SK-N-SH (cell line): ENCODE results near the gene PODNL1. TPM values are rescaled to one million over a fixed set of nuclear protein-coding genes. Genes with fewer than 3 reads are reported as not detected.

Experiments
- CTCF ChIA-PET: fragments of 300-600, 350-600 bp; formaldehyde crosslinking; extraction: SDS; loops from one replicate; lab custom pipeline; 2021; lab: Yijun Ruan, JAX
- POLR2A ChIA-PET: fragments of 350-600 bp; sonication (Branson Sonifier 250); formaldehyde crosslinking; extraction: SDS; loops from one replicate; lab custom pipeline; 2020; ENCODE audit warnings: antibody characterized with exemption, inconsistent platforms; lab: Yijun Ruan, JAX
- DNase-seq: peaks from one replicate; pipeline ENCODE4 v3.0.0; 2012
- H2AFZ ChIP-seq: fragments of 200-600 bp; sonication (generic); 2 replicates; pipeline ENCODE4 v1.8.1; 2016; ENCODE audit warnings: antibody characterized with exemption, mild to moderate bottlenecking, low read depth
- H3F3A ChIP-seq: fragments of 200-600 bp; sonication (generic); replicated peaks from 2 replicates; pipeline ENCODE3; 2016; ENCODE audit warnings: antibody characterized with exemption, mild to moderate bottlenecking; ENCODE audit not compliant: insufficient read depth
- H3K27ac ChIP-seq, 2 experiments: fragments of 200-500 bp in 1 of 2; fragments of 200-600 bp in 1 of 2; sonication (Bioruptor generic) in 1 of 2; sonication (generic), shearing (Covaris generic) in 1 of 2; 2 replicates each; pipeline versions ENCODE4 v1.5.1 to v1.6.1; 2014 to 2016; ENCODE audit warnings: low read depth in 2 of 2, inconsistent platforms in 1 of 2, low read length in 1 of 2, mild to moderate bottlenecking in 1 of 2, mixed read lengths in 1 of 2
- H3K27me3 ChIP-seq: fragments of 200-600 bp; sonication (generic), shearing (Covaris generic); 2 replicates; pipeline ENCODE4 v1.6.1; 2016; ENCODE audit warnings: mixed run types; ENCODE audit not compliant: insufficient read depth
- H3K36me3 ChIP-seq, 2 experiments: fragments of 200-500 bp in 1 of 2; fragments of 200-600 bp in 1 of 2; sonication (Bioruptor generic) in 1 of 2; sonication (generic) in 1 of 2; replicated peaks in 1 of 2; 2 replicates each; pipeline versions ENCODE3 to v1.5.1; 2014 to 2016; ENCODE audit warnings: low read length in 1 of 2, mild to moderate bottlenecking in 1 of 2; ENCODE audit not compliant: insufficient read depth in 2 of 2, control insufficient read depth in 1 of 2
- H3K4me1 ChIP-seq, 2 experiments: fragments of 200-500 bp in 1 of 2; fragments of 200-600 bp in 1 of 2; sonication (Bioruptor generic) in 1 of 2; sonication (generic), shearing (Covaris generic) in 1 of 2; 2 replicates each; pipeline versions ENCODE4 v1.5.1 to v1.6.1; 2014 to 2016; ENCODE audit warnings: low read depth in 1 of 2, low read length in 1 of 2, mixed run types in 1 of 2; ENCODE audit not compliant: insufficient read depth in 2 of 2, control insufficient read depth in 1 of 2
- H3K4me2 ChIP-seq: fragments of 200-600 bp; sonication (generic), shearing (Covaris generic); 2 replicates; pipeline ENCODE4 v1.6.1; 2017; ENCODE audit warnings: mixed run types
- H3K4me3 ChIP-seq, 2 experiments: fragments of 200-500 bp in 1 of 2; fragments of 200-600 bp in 1 of 2; sonication (Bioruptor generic) in 1 of 2; sonication (generic), shearing (Covaris generic) in 1 of 2; 2 replicates each; pipeline versions ENCODE4 v1.5.1 to v1.8.1; 2014 to 2016; ENCODE audit warnings: low read depth in 2 of 2, inconsistent platforms in 1 of 2, low read length in 1 of 2, mild to moderate bottlenecking in 1 of 2, mixed read lengths in 1 of 2, moderate library complexity in 1 of 2
- H3K79me2 ChIP-seq: fragments of 200-600 bp; sonication (generic); 2 replicates; pipeline ENCODE4 v1.8.1; 2017; ENCODE audit warnings: mild to moderate bottlenecking; ENCODE audit not compliant: insufficient read depth
- H3K9ac ChIP-seq: fragments of 200-600 bp; sonication (generic); 2 replicates; pipeline ENCODE4 v1.6.1; 2017; ENCODE audit warnings: mixed run types
- H3K9me2 ChIP-seq: fragments of 200-600 bp; sonication (generic); 2 replicates; pipeline ENCODE4 v1.6.1; 2017; ENCODE audit warnings: mixed run types
- H3K9me3 ChIP-seq: fragments of 200-600 bp; sonication (generic); 2 replicates; pipeline ENCODE4 v1.6.1; 2017; ENCODE audit warnings: mixed run types, mild to moderate bottlenecking, moderate library complexity
- H4K20me1 ChIP-seq: fragments of 200-600 bp; sonication (generic); 2 replicates; pipeline ENCODE4 v1.6.1; 2017; ENCODE audit warnings: mild to moderate bottlenecking, mixed run types; ENCODE audit not compliant: insufficient read depth
- EP300 ChIP-seq, 2 experiments: IDR thresholded peaks; 2 replicates each; pipeline versions ENCODE4 v1.4.0 to v1.6.1; 2012; ENCODE audit warnings: borderline replicate concordance in 1 of 2, low read depth in 1 of 2, low read length in 1 of 2
- FOXJ3 ChIP-seq: sonication (generic); formaldehyde crosslinking; IDR thresholded peaks from 2 replicates; pipeline ENCODE4 v1.5.1; 2020; ENCODE audit warnings: mild to moderate bottlenecking, missing genetic modification reagents
- FOXM1 ChIP-seq: IDR thresholded peaks from 2 replicates; pipeline ENCODE4 v1.4.0; 2012; ENCODE audit warnings: low read depth, mild to moderate bottlenecking
- GABPA ChIP-seq: IDR thresholded peaks from 2 replicates; pipeline ENCODE4 v1.4.0; 2012; ENCODE audit warnings: low read depth, mild to moderate bottlenecking
- MXI1 ChIP-seq: IDR thresholded peaks from 2 replicates; pipeline ENCODE4 v1.6.1; 2012; ENCODE audit warnings: mild to moderate bottlenecking, low read depth, low read length, improper control_type of control experiment
- NRF1 ChIP-seq: IDR thresholded peaks from 2 replicates; pipeline ENCODE4 v1.6.1; 2012; ENCODE audit warnings: low read depth, mild to moderate bottlenecking, low read length
- RAD21 ChIP-seq: IDR thresholded peaks from 2 replicates; pipeline ENCODE4 v1.6.1; 2012; ENCODE audit warnings: mild to moderate bottlenecking, low read length
- RCOR1 ChIP-seq: fragments of 150-350 bp; IDR thresholded peaks from 2 replicates; pipeline ENCODE4 v1.6.1; 2017; ENCODE audit warnings: antibody characterized with exemption, low read length
- RFX5 ChIP-seq: IDR thresholded peaks from 2 replicates; pipeline ENCODE4 v1.6.1; 2012; ENCODE audit warnings: mild to moderate bottlenecking, improper control_type of control experiment, low read length
- RXRA ChIP-seq: IDR thresholded peaks from 2 replicates; pipeline ENCODE4 v1.4.0; 2012; ENCODE audit warnings: low read depth, mild to moderate bottlenecking, borderline replicate concordance
- SIN3A ChIP-seq: IDR thresholded peaks from 2 replicates; pipeline ENCODE4 v1.6.1; 2012; ENCODE audit warnings: low read depth, mild to moderate bottlenecking, low read length, moderate library complexity, borderline replicate concordance
- TCF12 ChIP-seq: IDR thresholded peaks from 2 replicates; pipeline ENCODE4 v1.4.0; 2012
- WGBS: methylation state at CpG from one replicate; pipeline ENCODE4 v1.1.6; 2017; ENCODE audit warnings: low lambda C conversion rate; 5-methylcytosine and 5-hydroxymethylcytosine counted together
- polyA plus RNA-seq, 3 experiments: library from polyadenylated mRNA; depleted of rRNA; stranded (reverse); fragments of >200 nt; gene quantifications; 2 replicates each; pipeline ENCODE4 v1.2.3, GENCODE V29; 2012
- TF ChIP-seq, protein P1 (sequence below): IDR thresholded peaks from 2 replicates; pipeline ENCODE4 v1.4.0; 2012; ENCODE audit warnings: low read depth, borderline replicate concordance
- TF ChIP-seq, protein P2 (sequence below): fragments of 200-600 bp; sonication (generic); IDR thresholded peaks from 2 replicates; pipeline ENCODE4 v1.6.1; 2017; ENCODE audit warnings: antibody characterized with exemption, mild to moderate bottlenecking, moderate library complexity
- TF ChIP-seq, protein P3 (sequence below): IDR thresholded peaks from 2 replicates; pipeline ENCODE4 v1.4.0; 2012; ENCODE audit warnings: low read depth
- TF ChIP-seq, protein P4 (sequence below): IDR thresholded peaks from 2 replicates; pipeline ENCODE4; 2012
- TF ChIP-seq, protein P5 (sequence below): IDR thresholded peaks from 2 replicates; pipeline ENCODE4 v1.4.0; 2012; ENCODE audit warnings: low read depth, borderline replicate concordance

PODNL1 gene
- polyA plus RNA-seq, 1 of the 3 experiments (the other 2 are of a cell fraction) = 7.5 TPM

DNA sequence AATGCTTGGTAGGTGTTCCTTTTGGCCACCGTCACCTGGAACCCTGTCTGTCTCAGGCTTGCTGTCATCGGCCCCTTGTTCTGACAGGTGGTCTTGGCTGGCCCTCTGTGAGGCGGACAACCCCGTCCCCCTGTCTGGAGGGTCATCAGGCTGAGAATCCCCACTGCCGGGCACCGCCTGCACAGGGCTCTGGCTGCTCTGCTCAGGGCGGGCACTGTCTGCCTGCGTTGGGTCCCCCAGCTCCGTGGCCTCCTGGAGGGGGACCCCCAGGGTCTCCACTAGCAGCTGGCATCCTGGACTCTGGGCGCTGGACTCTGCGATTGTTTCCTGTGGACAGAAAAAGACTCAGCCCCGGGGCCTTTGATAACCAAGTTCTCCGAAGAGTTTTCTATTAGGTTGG is 48.1 kb downstream of the PODNL1 start:
- no peaks in the 10 kb centered on the region for H3K9me3 ChIP-seq
- peaks cover 0 to 2% of the 10 kb centered on the region in 2 experiments; a peak in 1 of 4 replicates for H3K4me1 ChIP-seq
- H3K4me3 ChIP-seq = no peak overlapping the region
- H3K9me2 ChIP-seq = no peaks in the 10 kb centered on the region
- 96% methylated on average over 12 of the region's 13 CpGs for WGBS
- H3F3A ChIP-seq = no peaks in the 10 kb centered on the region
- ChIA-PET POLR2A (no interaction called here), CTCF (interaction anchor here (0.6 to 2.0 kb wide), 2 partner anchors 10 to 182 kb away, joined by 3 to 6 read pairs; partner anchors contain the start of gene MISP3)
- H4K20me1 ChIP-seq = no peaks in the 10 kb centered on the region
- no peak for DNase-seq
- H3K27ac ChIP-seq = no peak overlapping the region
- no peak overlapping the region for H2AFZ ChIP-seq
- H3K79me2 ChIP-seq = no peaks in the 10 kb centered on the region
- TF ChIP-seq RAD21 = no peak
- no peak for TF ChIP-seq RCOR1
- no peak for TF ChIP-seq FOXJ3 (CRISPR knock-in tag)
- no peak for TF ChIP-seq RFX5
- no peak overlapping the region for H3K9ac ChIP-seq
- H3K36me3 ChIP-seq = no peaks in the 10 kb centered on the region
- H3K27me3 ChIP-seq = no peaks in the 10 kb centered on the region
- H3K4me2 ChIP-seq = no peak overlapping the region

DNA sequence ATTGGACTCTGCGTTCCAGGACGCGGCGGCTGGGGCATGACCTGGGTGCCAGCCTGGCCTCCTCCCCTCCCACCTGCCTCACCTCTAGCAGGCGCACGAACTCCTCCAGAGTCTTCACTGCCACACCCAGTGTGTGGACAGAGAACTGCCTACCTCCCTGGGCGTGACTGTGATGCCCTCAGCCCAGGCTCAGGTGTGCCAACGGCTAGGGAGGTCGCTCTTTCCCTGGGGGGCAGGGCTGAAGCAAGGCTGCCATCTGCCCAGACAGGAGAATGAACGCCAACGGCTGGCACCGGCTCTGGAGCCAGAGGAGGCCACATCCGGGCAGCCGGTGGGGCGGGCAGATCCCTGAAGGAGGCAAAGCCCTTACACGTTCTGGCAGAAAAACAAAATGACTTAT is 49.9 kb downstream of the PODNL1 start:
- no peaks in the 10 kb centered on the region for H3K36me3 ChIP-seq
- no peak overlapping the region for H3K27ac ChIP-seq

More for the DNA sequence above, 49.9 kb downstream of the PODNL1 start:
- TF ChIP-seq SIN3A (no peak), RFX5 (no peak), GABPA (no peak), NRF1 (no peak), MXI1 (no peak), FOXJ3 (CRISPR knock-in tag) (no peak), FOXM1 (no peak), TCF12 (no peak), EP300 (IDR thresholded peaks at IDR 0.05; ENCODE audit: borderline replicate concordance in 1 of 2, low read depth in 1 of 2, low read length in 1 of 2) (no peak), RXRA (no peak), RCOR1 (no peak)
- TF ChIP-seq, protein P1, sequence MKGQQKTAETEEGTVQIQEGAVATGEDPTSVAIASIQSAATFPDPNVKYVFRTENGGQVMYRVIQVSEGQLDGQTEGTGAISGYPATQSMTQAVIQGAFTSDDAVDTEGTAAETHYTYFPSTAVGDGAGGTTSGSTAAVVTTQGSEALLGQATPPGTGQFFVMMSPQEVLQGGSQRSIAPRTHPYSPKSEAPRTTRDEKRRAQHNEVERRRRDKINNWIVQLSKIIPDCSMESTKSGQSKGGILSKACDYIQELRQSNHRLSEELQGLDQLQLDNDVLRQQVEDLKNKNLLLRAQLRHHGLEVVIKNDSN = no peak
- TF ChIP-seq, protein P2, sequence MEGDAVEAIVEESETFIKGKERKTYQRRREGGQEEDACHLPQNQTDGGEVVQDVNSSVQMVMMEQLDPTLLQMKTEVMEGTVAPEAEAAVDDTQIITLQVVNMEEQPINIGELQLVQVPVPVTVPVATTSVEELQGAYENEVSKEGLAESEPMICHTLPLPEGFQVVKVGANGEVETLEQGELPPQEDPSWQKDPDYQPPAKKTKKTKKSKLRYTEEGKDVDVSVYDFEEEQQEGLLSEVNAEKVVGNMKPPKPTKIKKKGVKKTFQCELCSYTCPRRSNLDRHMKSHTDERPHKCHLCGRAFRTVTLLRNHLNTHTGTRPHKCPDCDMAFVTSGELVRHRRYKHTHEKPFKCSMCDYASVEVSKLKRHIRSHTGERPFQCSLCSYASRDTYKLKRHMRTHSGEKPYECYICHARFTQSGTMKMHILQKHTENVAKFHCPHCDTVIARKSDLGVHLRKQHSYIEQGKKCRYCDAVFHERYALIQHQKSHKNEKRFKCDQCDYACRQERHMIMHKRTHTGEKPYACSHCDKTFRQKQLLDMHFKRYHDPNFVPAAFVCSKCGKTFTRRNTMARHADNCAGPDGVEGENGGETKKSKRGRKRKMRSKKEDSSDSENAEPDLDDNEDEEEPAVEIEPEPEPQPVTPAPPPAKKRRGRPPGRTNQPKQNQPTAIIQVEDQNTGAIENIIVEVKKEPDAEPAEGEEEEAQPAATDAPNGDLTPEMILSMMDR = no peak
- TF ChIP-seq, protein P3, sequence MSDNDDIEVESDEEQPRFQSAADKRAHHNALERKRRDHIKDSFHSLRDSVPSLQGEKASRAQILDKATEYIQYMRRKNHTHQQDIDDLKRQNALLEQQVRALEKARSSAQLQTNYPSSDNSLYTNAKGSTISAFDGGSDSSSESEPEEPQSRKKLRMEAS = no peak
- TF ChIP-seq, protein P4, sequence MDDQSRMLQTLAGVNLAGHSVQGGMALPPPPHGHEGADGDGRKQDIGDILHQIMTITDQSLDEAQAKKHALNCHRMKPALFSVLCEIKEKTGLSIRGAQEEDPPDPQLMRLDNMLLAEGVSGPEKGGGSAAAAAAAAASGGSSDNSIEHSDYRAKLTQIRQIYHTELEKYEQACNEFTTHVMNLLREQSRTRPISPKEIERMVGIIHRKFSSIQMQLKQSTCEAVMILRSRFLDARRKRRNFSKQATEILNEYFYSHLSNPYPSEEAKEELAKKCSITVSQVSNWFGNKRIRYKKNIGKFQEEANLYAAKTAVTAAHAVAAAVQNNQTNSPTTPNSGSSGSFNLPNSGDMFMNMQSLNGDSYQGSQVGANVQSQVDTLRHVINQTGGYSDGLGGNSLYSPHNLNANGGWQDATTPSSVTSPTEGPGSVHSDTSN = no peak
- TF ChIP-seq, protein P5, sequence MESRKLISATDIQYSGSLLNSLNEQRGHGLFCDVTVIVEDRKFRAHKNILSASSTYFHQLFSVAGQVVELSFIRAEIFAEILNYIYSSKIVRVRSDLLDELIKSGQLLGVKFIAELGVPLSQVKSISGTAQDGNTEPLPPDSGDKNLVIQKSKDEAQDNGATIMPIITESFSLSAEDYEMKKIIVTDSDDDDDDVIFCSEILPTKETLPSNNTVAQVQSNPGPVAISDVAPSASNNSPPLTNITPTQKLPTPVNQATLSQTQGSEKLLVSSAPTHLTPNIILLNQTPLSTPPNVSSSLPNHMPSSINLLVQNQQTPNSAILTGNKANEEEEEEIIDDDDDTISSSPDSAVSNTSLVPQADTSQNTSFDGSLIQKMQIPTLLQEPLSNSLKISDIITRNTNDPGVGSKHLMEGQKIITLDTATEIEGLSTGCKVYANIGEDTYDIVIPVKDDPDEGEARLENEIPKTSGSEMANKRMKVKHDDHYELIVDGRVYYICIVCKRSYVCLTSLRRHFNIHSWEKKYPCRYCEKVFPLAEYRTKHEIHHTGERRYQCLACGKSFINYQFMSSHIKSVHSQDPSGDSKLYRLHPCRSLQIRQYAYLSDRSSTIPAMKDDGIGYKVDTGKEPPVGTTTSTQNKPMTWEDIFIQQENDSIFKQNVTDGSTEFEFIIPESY = no peak
- no peak for DNase-seq
- H3K4me3 ChIP-seq = no peak overlapping the region
- ChIA-PET CTCF (interaction anchor here (0.6 to 2.0 kb wide), 2 partner anchors 15 to 184 kb away, joined by 3 to 6 read pairs; partner anchors contain the start of gene MISP3), POLR2A (no interaction called here)
- H3K27me3 ChIP-seq = no peaks in the 10 kb centered on the region
- H3K4me2 ChIP-seq = no peak overlapping the region
- no peaks in the 10 kb centered on the region for H4K20me1 ChIP-seq
- no peaks in the 10 kb centered on the region for H3K9me2 ChIP-seq
- no peak overlapping the region for H3K9ac ChIP-seq
- H3K4me1 ChIP-seq = peaks cover 0 to 5% of the 10 kb centered on the region in 2 experiments; a peak in 1 of 4 replicates
- 81% methylated on average over 11 of the region's 16 CpGs for WGBS
- no peaks in the 10 kb centered on the region for H3K79me2 ChIP-seq
- H3F3A ChIP-seq = no peaks in the 10 kb centered on the region
- no peaks in the 10 kb centered on the region for H3K9me3 ChIP-seq
- no peak overlapping the region for H2AFZ ChIP-seq
